Ovary (tissue), 9 donors: Measurements from ENCODE around the gene NR2F1-AS1. TPM values are rescaled to one million over a fixed set of nuclear protein-coding genes. Genes with fewer than 3 reads are reported as not detected.

ENCODE experiments used
- DNase-seq, 5 donors: peaks; one replicate each; pipeline ENCODE4 v3.0.0-alpha.2; 2019 to 2020
- H3K27ac ChIP-seq, 2 donors: fragments of 200-600 bp; one replicate each; pipeline versions ENCODE4 v1.5.1 to v1.8.0; 2019 to 2022
- H3K27me3 ChIP-seq: fragments of 200-600 bp; one replicate; pipeline ENCODE4 v1.8.0; 2022
- H3K36me3 ChIP-seq: fragments of 200-600 bp; sonication (generic); one replicate; pipeline ENCODE4 v1.5.1; 2019
- H3K4me1 ChIP-seq: one replicate; pipeline ENCODE4 v1.8.1; 2013; ENCODE audit warnings: mild to moderate bottlenecking, moderate library complexity; ENCODE audit not compliant: insufficient read depth
- H3K4me3 ChIP-seq: fragments of 200-600 bp; sonication (generic); one replicate; pipeline ENCODE4 v1.5.1; 2017
- H3K9me3 ChIP-seq, 2 donors: fragments of 200-600 bp in 1 of 2; sonication (generic) in 1 of 2; one replicate each; pipeline versions ENCODE4 v1.5.1 to v1.8.1; 2013 to 2019; ENCODE audit warnings: mild to moderate bottlenecking in 1 of 2, moderate library complexity in 1 of 2
- CTCF ChIP-seq, 3 donors: fragments of 450-650 bp in 2 of 3; fragments of 200-600 bp in 1 of 3; IDR thresholded peaks; one replicate each; pipeline versions ENCODE4 v1.5.1 to v1.8.0; 2016 to 2022; ENCODE audit warnings: antibody characterized with exemption in 3 of 3, mild to moderate bottlenecking in 1 of 3
- EP300 ChIP-seq: sonication (generic); formaldehyde crosslinking; IDR thresholded peaks from one replicate; pipeline ENCODE4 v1.6.1; 2017; ENCODE audit warnings: antibody characterized with exemption
- POLR2A ChIP-seq: fragments of 450-650 bp; IDR thresholded peaks from one replicate; pipeline ENCODE4 v1.6.1; 2017; ENCODE audit warnings: antibody characterized with exemption, mild to moderate bottlenecking, moderate library complexity
- WGBS, 3 donors: extraction: QIAGEN DNeasy Blood & Tissue Kit in 1 of 3; methylation state at CpG; one replicate each; pipeline versions ENCODE4 v1.1.5 to v1.1.7; 2013 to 2017; 5-methylcytosine and 5-hydroxymethylcytosine counted together
- intact Hi-C, 4 donors: fragments of 100-400 bp; cut with DNase I; formaldehyde crosslinking; loops; one replicate each; pipeline versions ENCODE4 v1.11.0 to v1.15.1; 2022 to 2023
- polyA plus RNA-seq, 2 donors: library from polyadenylated mRNA; stranded (reverse); fragments of 200-250 nt in 1 of 2; fragments of 350-450 nt in 1 of 2; fragmentation: Illumina TruSeq in 1 of 2; extraction: RNeasy Lipid Tissue Mini Kit (QIAGEN cat#74804) in 1 of 2; gene quantifications; one replicate each; pipeline ENCODE4 v1.2.3, GENCODE V29; 2013 to 2014
- total RNA-seq, 7 donors: library from RNA; depleted of rRNA in 2 of 7; stranded (reverse); fragments of >200 nt in 2 of 7; fragmentation: NEBNext Ultra II Directional in 3 of 7; extraction: Animal tissue kit (Norgen Biotek cat#: 25700) in 3 of 7; gene quantifications; one replicate each; pipeline versions ENCODE4 v1.1.0 to v1.2.4, GENCODE V29; 2016 to 2023
- donor health status: DM: no; HTN: no; CAD: no; lungs with moderate emphysema.
- donor health status: DM: no; HTN: no; CAD: no.
- donor health status: Bipolar disorder and iron deficiency.
- donor health status: DM: yes; HTN: yes; CAD: no.
- donor health status: DM: no; HTN: no; CAD: no.
- donor health status: DM: yes; HTN: yes; CAD: no.

The NR2F1-AS1 gene
- total and polyA plus RNA-seq, 9 donors: 20.7 to 45.7 (median 25.0) TPM

- Histone ChIP-seq H3K9me3 (no peaks in the 10 kb centered on the region), H3K36me3 (no peaks in the 10 kb centered on the region), H3K4me1 (peaks cover 4% of the 10 kb centered on the region), H3K27ac (no peak overlapping the region), H3K4me3 (no peak overlapping the region), H3K27me3 (no peaks in the 10 kb centered on the region)
- 75 to 87% (median 82%) methylated on average over 3 of the region's 3 CpGs for WGBS, 3 donors
- no peak for TF ChIP-seq EP300
- no peak for TF ChIP-seq CTCF (IDR thresholded peaks at IDR 0.05)
- no peak for TF ChIP-seq POLR2A
- intact Hi-C loops: no loop called here
- no peak for DNase-seq
These were observed 20.2 kb upstream of the NR2F1-AS1 start for GRCh38 chr5:93601071-93601801.

GRCh38 chr5:93600409-93601070 is 19.5 kb upstream of the NR2F1-AS1 start:
- peaks cover 4% of the 10 kb centered on the region for H3K4me1 ChIP-seq
- no peak for DNase-seq
- no peaks in the 10 kb centered on the region for H3K9me3 ChIP-seq
- H3K36me3 ChIP-seq: no peaks in the 10 kb centered on the region
- intact Hi-C loops: no loop called here
- no peaks in the 10 kb centered on the region for H3K27me3 ChIP-seq
- H3K27ac ChIP-seq: no peak overlapping the region
- TF ChIP-seq POLR2A: no peak
- TF ChIP-seq EP300: no peak
- TF ChIP-seq CTCF (IDR thresholded peaks at IDR 0.05): no peak
- H3K4me3 ChIP-seq: no peak overlapping the region
- WGBS, 3 donors: 25 to 30% (median 29%) methylated on average over 8 of the region's 8 CpGs

GRCh38 chr5:93599399-93600120 is 18.5 kb upstream of the NR2F1-AS1 start:
- 25 to 45% (median 32%) methylated on average over 17 of the region's 17 CpGs for WGBS, 3 donors
- H3K27me3 ChIP-seq: no peaks in the 10 kb centered on the region
- no peaks in the 10 kb centered on the region for H3K9me3 ChIP-seq
- H3K4me3 ChIP-seq: no peak overlapping the region
- TF ChIP-seq EP300: no peak
- TF ChIP-seq POLR2A: no peak
- no peak for TF ChIP-seq CTCF (IDR thresholded peaks at IDR 0.05)
- H3K4me1 ChIP-seq: peaks cover 4% of the 10 kb centered on the region
- no peaks in the 10 kb centered on the region for H3K36me3 ChIP-seq
- intact Hi-C loops: loop anchor here in 1 of 4 donors (10.0 kb wide), 1 partner anchor 195 kb away; no protein-coding TSS in a partner anchor
- DNase-seq: no peak
- no peak overlapping the region for H3K27ac ChIP-seq

- no peaks in the 10 kb centered on the region for H3K36me3 ChIP-seq
- no peak for TF ChIP-seq CTCF (IDR thresholded peaks at IDR 0.05)
- no peak for TF ChIP-seq POLR2A
- no peak for TF ChIP-seq EP300
- 80 to 86% (median 83%) methylated on average over 5 of the region's 5 CpGs for WGBS, 3 donors
- H3K27ac ChIP-seq: no peak overlapping the region
- no peaks in the 10 kb centered on the region for H3K9me3 ChIP-seq
- H3K4me3 ChIP-seq: no peak overlapping the region
- no peak for DNase-seq
- peaks cover 3% of the 10 kb centered on the region for H3K4me1 ChIP-seq
- intact Hi-C loops: loop anchor here in 1 of 4 donors (10.0 kb wide), 1 partner anchor 196 kb away; no protein-coding TSS in a partner anchor
- no peaks in the 10 kb centered on the region for H3K27me3 ChIP-seq
These were observed 18.0 kb upstream of the NR2F1-AS1 start for GRCh38 chr5:93599001-93599379.
